Panc1 (cell line): ENCODE measurements around the gene VEGFD. TPM values are rescaled to one million over a fixed set of nuclear protein-coding genes. Genes with fewer than 3 reads are reported as not detected.

Source experiments
- ATAC-seq: fragments of 200-7000 bp; cut with Tn5 transposase; 2 replicates; pipeline ENCODE4 v1.9.1; 2020; ENCODE audit warnings: mild to moderate bottlenecking, moderate library complexity
- BruUV-seq: library from RNA; stranded (reverse); fragments of 400-500 nt; replicated peaks from 2 replicates; lab custom pipeline; 2021; lab: Mats Ljungman, UMichigan
- CTCF ChIA-PET: fragments of 300-600 bp; sonication (Branson Sonifier 250); formaldehyde crosslinking; loops from one replicate; lab custom pipeline; 2022; ENCODE audit warnings: antibody characterized with exemption; lab: Charles Lee
- POLR2A ChIA-PET: fragments of 300-600 bp; sonication (Branson Sonifier 250); formaldehyde crosslinking; loops from one replicate; lab custom pipeline; 2022; ENCODE audit warnings: antibody characterized with exemption; lab: Charles Lee
- DNase-seq: peaks from one replicate; pipeline ENCODE4 v3.0.0-alpha.2; 2010; ENCODE audit warnings: low read depth, low spot score
- H3K27ac ChIP-seq: 2 replicates; pipeline ENCODE4 v1.5.1; 2011; ENCODE audit warnings: mild to moderate bottlenecking, low read length, inconsistent platforms
- H3K27me3 ChIP-seq: fragments of 200-500 bp; sonication (Bioruptor generic); 2 replicates; pipeline ENCODE4 v1.6.0; 2014; ENCODE audit warnings: low read length, inconsistent platforms; ENCODE audit not compliant: control insufficient read depth, insufficient read depth
- H3K36me3 ChIP-seq: fragments of 200-500 bp; sonication (Bioruptor generic); 2 replicates; pipeline ENCODE4 v1.5.1; 2014; ENCODE audit warnings: inconsistent platforms, mild to moderate bottlenecking, low read length, moderate library complexity; ENCODE audit not compliant: control insufficient read depth, insufficient read depth
- H3K4me1 ChIP-seq: 2 replicates; pipeline ENCODE4 v1.5.1; 2011; ENCODE audit warnings: inconsistent platforms, mild to moderate bottlenecking, low read length, moderate library complexity; ENCODE audit not compliant: control insufficient read depth, insufficient read depth
- H3K4me3 ChIP-seq, 2 experiments: 2 replicates each; pipeline ENCODE4 v1.5.1; 2011 to 2012; ENCODE audit warnings: low read depth in 2 of 2, low read length in 2 of 2, mild to moderate bottlenecking in 2 of 2, inconsistent platforms in 1 of 2, moderate library complexity in 1 of 2
- H3K9me3 ChIP-seq: fragments of 200-500 bp; sonication (Bioruptor generic); 2 replicates; pipeline ENCODE4 v1.5.1; 2014; ENCODE audit warnings: low read depth, mild to moderate bottlenecking, inconsistent platforms, low read length, moderate library complexity; ENCODE audit not compliant: control insufficient read depth, insufficient read depth
- CTCF ChIP-seq: fragments of 450-650 bp; IDR thresholded peaks from 2 replicates; pipeline ENCODE4 v1.5.1; 2017; ENCODE audit warnings: mild to moderate bottlenecking
- POLR2AphosphoS5 ChIP-seq: IDR thresholded peaks from 2 replicates; pipeline ENCODE4 v1.6.1; 2012; ENCODE audit warnings: mild to moderate bottlenecking, low read depth, low read length, moderate library complexity
- REST ChIP-seq, 2 experiments: IDR thresholded peaks; 2 replicates each; pipeline ENCODE4 v1.6.1; 2011 to 2012; ENCODE audit warnings: low read depth in 2 of 2, control low read depth in 1 of 2, low read length in 1 of 2, mild to moderate bottlenecking in 1 of 2, moderate library complexity in 1 of 2; ENCODE audit not compliant: insufficient read depth in 1 of 2
- SIN3A ChIP-seq: IDR thresholded peaks from 2 replicates; pipeline ENCODE4 v1.6.1; 2012; ENCODE audit warnings: low read depth, mild to moderate bottlenecking, low read length, moderate library complexity, borderline replicate concordance; ENCODE audit not compliant: insufficient read depth
- TCF7L2 ChIP-seq: IDR thresholded peaks from 2 replicates; pipeline ENCODE4 v1.6.1; 2011; ENCODE audit warnings: mild to moderate bottlenecking, low read depth, low read length, inconsistent platforms
- in situ Hi-C: cut with HindIII; loops from 2 replicates; pipeline ENCODE4 v1.10.0; 2016; ENCODE audit warnings: low sequenced_read_pairs, low pct_unique_long_range_greater_than_20kb
- intact Hi-C: fragments of 100-400 bp; cut with micrococcal nuclease; formaldehyde crosslinking; loops from one replicate; pipeline ENCODE4 v1.10.0; 2022; ENCODE audit not compliant: unreplicated experiment
- total RNA-seq: library from RNA; stranded (reverse); gene quantifications from one replicate; pipeline ENCODE4 v1.2.1, GENCODE V29; 2021; ENCODE audit not compliant: unreplicated experiment

Gene VEGFD
- total RNA-seq, 1 experiment from 2014 or later = not detected

GRCh38 chrX:15430076-15430475 is 45.9 kb upstream of the VEGFD start:
- ATAC-seq (no peak), DNase-seq (no peak)
- intact Hi-C loops = no loop called here
- Histone ChIP-seq H3K36me3 (no peaks in the 10 kb centered on the region), H3K4me3 (no peak overlapping the region), H3K9me3 (no peaks in the 10 kb centered on the region), H3K27me3 (no peaks in the 10 kb centered on the region), H3K4me1 (no peaks in the 10 kb centered on the region), H3K27ac (no peak overlapping the region)
- in situ Hi-C loops = no loop called here
- ChIA-PET CTCF (no interaction called here), POLR2A (no interaction called here)
- BruUV-seq = no TSS peak
- TF ChIP-seq POLR2AphosphoS5 (no peak), SIN3A (no peak), REST (IDR thresholded peaks at IDR 0.05; ENCODE audit: insufficient read depth in 1 of 2, low read depth in 2 of 2, low read length in 1 of 2) (no peak), CTCF (no peak), TCF7L2 (no peak)

DNA sequence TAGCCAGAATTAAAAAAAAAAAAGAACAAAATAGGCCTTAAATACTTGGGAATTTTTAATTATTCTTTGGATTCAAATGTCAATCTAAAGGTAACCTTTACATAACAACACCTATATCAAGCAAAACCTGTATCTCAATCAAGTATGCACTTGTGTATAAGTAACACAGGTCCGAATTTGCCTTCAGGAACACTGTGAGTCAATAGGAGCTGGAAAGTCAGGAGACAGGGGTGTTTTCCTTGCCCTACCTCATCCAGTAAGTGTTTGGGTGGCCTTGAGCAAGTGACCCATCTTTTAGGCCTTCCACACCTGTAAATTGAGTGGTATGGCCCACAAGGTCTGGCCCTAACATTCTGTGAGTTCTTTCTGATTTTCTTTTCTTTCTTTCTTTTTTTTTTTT is 40.8 kb upstream of the VEGFD start:
- intact Hi-C loops (no loop called here), in situ Hi-C loops (no loop called here)
- no peaks in the 10 kb centered on the region for H3K4me1 ChIP-seq
- POLR2A ChIA-PET = no interaction called here
- H3K4me3 ChIP-seq = no peak overlapping the region
- CTCF ChIA-PET = no interaction called here
- ATAC-seq = no peak
- no peaks in the 10 kb centered on the region for H3K36me3 ChIP-seq
- no peak overlapping the region for H3K27ac ChIP-seq
- no peak for DNase-seq
- no peaks in the 10 kb centered on the region for H3K27me3 ChIP-seq
- TF ChIP-seq TCF7L2 (no peak), POLR2AphosphoS5 (no peak), SIN3A (no peak), CTCF (no peak), REST (IDR thresholded peaks at IDR 0.05; ENCODE audit: insufficient read depth in 1 of 2, low read depth in 2 of 2, low read length in 1 of 2) (no peak)
- BruUV-seq = no TSS peak
- no peaks in the 10 kb centered on the region for H3K9me3 ChIP-seq
